ENCODE data around the gene NAT9. TPM values are rescaled to one million over a fixed set of nuclear protein-coding genes. Genes with fewer than 3 reads are reported as not detected.

The NAT9 gene
- total RNA-seq, 1 donor from 2014 or later: 36.5 TPM

GRCh38 chr17:74806334-74806733 lies 30.2 kb upstream of the NAT9 start:
- DNase-seq (ENCODE audit: extremely low read depth, low read depth, low spot score): no peak

- no peak for DNase-seq (ENCODE audit: extremely low read depth, low read depth, low spot score)
Measured at GRCh38 chr17:74805591-74805991, 29.4 kb upstream of the NAT9 start.

GRCh38 chr17:74804683-74805082 lies 28.5 kb upstream of the NAT9 start:
- no peak for DNase-seq (ENCODE audit: extremely low read depth, low read depth, low spot score)

GRCh38 chr17:74803971-74804370 lies 27.8 kb upstream of the NAT9 start:
- no peak for DNase-seq (ENCODE audit: extremely low read depth, low read depth, low spot score)

- no peak for DNase-seq (ENCODE audit: extremely low read depth, low read depth, low spot score)
Measured at GRCh38 chr17:74803388-74803930, 27.3 kb upstream of the NAT9 start.

- no peak for DNase-seq (ENCODE audit: extremely low read depth, low read depth, low spot score)
Measured at GRCh38 chr17:74801896-74802295, 25.8 kb upstream of the NAT9 start.

GRCh38 chr17:74800531-74800930 lies 24.4 kb upstream of the NAT9 start:
- no peak for DNase-seq (ENCODE audit: extremely low read depth, low read depth, low spot score)

GRCh38 chr17:74799097-74799496 lies 23.0 kb upstream of the NAT9 start:
- no peak for DNase-seq (ENCODE audit: extremely low read depth, low read depth, low spot score)

GRCh38 chr17:74798239-74798707 lies 22.1 kb upstream of the NAT9 start:
- DNase-seq (ENCODE audit: extremely low read depth, low read depth, low spot score): no peak

- DNase-seq (ENCODE audit: extremely low read depth, low read depth, low spot score): no peak
Measured at GRCh38 chr17:74797824-74798223, 21.7 kb upstream of the NAT9 start.

- no peak for DNase-seq (ENCODE audit: extremely low read depth, low read depth, low spot score)
Measured at GRCh38 chr17:74796866-74797265, 20.7 kb upstream of the NAT9 start.

GRCh38 chr17:74796211-74796610 lies 20.1 kb upstream of the NAT9 start:
- no peak for DNase-seq (ENCODE audit: extremely low read depth, low read depth, low spot score)

GRCh38 chr17:74795327-74796020 lies 19.3 kb upstream of the NAT9 start:
- DNase-seq (ENCODE audit: extremely low read depth, low read depth, low spot score): no peak

- no peak for DNase-seq (ENCODE audit: extremely low read depth, low read depth, low spot score)
Measured at GRCh38 chr17:74792586-74793105, 16.5 kb upstream of the NAT9 start.

- no peak for DNase-seq (ENCODE audit: extremely low read depth, low read depth, low spot score)
Measured at GRCh38 chr17:74790161-74791058, 14.3 kb upstream of the NAT9 start.

GRCh38 chr17:74786431-74787055 lies 10.4 kb upstream of the NAT9 start:
- DNase-seq (ENCODE audit: extremely low read depth, low read depth, low spot score): no peak

GRCh38 chr17:74785981-74786360 lies 9.8 kb upstream of the NAT9 start:
- no peak for DNase-seq (ENCODE audit: extremely low read depth, low read depth, low spot score)

GRCh38 chr17:74785096-74785980 lies 9.2 kb upstream of the NAT9 start:
- DNase-seq (ENCODE audit: extremely low read depth, low read depth, low spot score): no peak

GRCh38 chr17:74784125-74784810 lies 8.1 kb upstream of the NAT9 start:
- DNase-seq (ENCODE audit: extremely low read depth, low read depth, low spot score): no peak
